Measurements from ENCODE around the gene COL4A2.

DNA sequence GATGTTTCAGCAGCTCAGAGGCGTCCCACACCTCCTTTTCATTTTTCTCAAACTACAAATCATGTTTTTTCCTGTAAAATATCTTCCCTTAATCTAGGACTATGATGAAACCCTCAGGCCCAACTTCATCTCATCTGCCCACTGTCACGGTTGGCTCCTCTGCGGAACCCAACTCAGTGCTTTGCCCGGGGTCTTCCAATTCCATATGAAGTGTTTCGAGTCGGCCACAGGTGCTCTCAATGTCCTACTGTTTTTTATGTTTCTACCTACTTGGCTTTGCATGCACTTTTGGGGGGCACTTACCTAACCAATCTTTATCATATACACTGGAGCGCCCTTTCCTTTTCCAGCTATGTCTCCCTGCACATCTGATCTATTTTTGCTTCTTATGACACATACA, 28.2 kb upstream of the COL4A2 start:
- TF ChIP-seq POLR2AphosphoS5 (IDR thresholded peaks at IDR 0.05; ENCODE audit: borderline replicate concordance, low read depth, low read length) (no peak), EZH2 (IDR thresholded peaks at IDR 0.05) (no peak), FOXP2 (optimal IDR thresholded peaks at IDR 0.05; ENCODE audit: control extremely low read depth, extremely low read length, insufficient read depth) (no peak)
